Right renal cortex interstitium (tissue), 3 donors: ENCODE results near the gene USP38. TPM values are rescaled to one million over a fixed set of nuclear protein-coding genes. Genes with fewer than 3 reads are reported as not detected.
A peak's percentile ranks its signal among the peaks of the same experiment; 100 is the strongest.
"Not testable (repeated sequence)": the region's sequence is repeated elsewhere in the genome, so short reads cannot be mapped to it uniquely, and the experiment has no call there.

Experiments used
- DNase-seq, 3 donors: peaks; one replicate each; pipeline ENCODE4 v3.0.0-alpha.2; 2013; ENCODE audit warnings: low read depth in 3 of 3, low spot score in 2 of 3
- polyA plus RNA-seq, 3 donors: library from polyadenylated mRNA; unstranded; fragments of 120-200 nt; gene quantifications; one replicate each; pipeline ENCODE4 v1.2.1, GENCODE V29; 2013; ENCODE audit not compliant: insufficient read length in 3 of 3

Gene USP38
- 10 to 100 TPM; 27.9 to 29.4 (median 27.9) TPM for polyA plus RNA-seq

- peak; percentile 77 to 87 (median 86) for DNase-seq
Measured at GRCh38 chr4:143184503-143185252, at the start of gene USP38. USP38 (plus strand) TSS chr4:143184917; CDS start chr4:143185451, 534 bp downstream.

GRCh38 chr4:143135358-143135757, 49.4 kb upstream of the USP38 start:
- DNase-seq: no peak

GRCh38 chr4:143140696-143141095, 44.0 kb upstream of the USP38 start:
- DNase-seq: no peak

GRCh38 chr4:143148521-143148920, 36.2 kb upstream of the USP38 start:
- DNase-seq: no peak

- no peak for DNase-seq
Measured at GRCh38 chr4:143156853-143157252, 27.9 kb upstream of the USP38 start.

GRCh38 chr4:143163614-143164013, 21.1 kb upstream of the USP38 start:
- no peak for DNase-seq

- not testable (repeated sequence) for DNase-seq
Measured at GRCh38 chr4:143166722-143167121, 18.0 kb upstream of the USP38 start.

- no peak for DNase-seq
Measured at GRCh38 chr4:143178923-143179322, 5.8 kb upstream of the USP38 start.

- no peak for DNase-seq
Measured at GRCh38 chr4:143183513-143184216, 1.1 kb upstream of the USP38 start.

GRCh38 chr4:143184217-143184502, 557 bp upstream of the USP38 start:
- DNase-seq: no peak

- no peak for DNase-seq
Measured at GRCh38 chr4:143185253-143186107, 763 bp downstream of the USP38 start.

- no peak for DNase-seq
Measured at GRCh38 chr4:143186212-143186611, 1.5 kb downstream of the USP38 start.

GRCh38 chr4:143186649-143187048, 1.9 kb downstream of the USP38 start:
- DNase-seq: no peak

GRCh38 chr4:143188136-143189088, 3.7 kb downstream of the USP38 start:
- no peak for DNase-seq

GRCh38 chr4:143189528-143189927, 4.8 kb downstream of the USP38 start:
- DNase-seq: no peak

- DNase-seq: no peak
Measured at GRCh38 chr4:143195581-143195980, 10.9 kb downstream of the USP38 start.

GRCh38 chr4:143196323-143196722, 11.6 kb downstream of the USP38 start:
- DNase-seq: no peak

GRCh38 chr4:143199503-143199902, 14.8 kb downstream of the USP38 start:
- no peak for DNase-seq

GRCh38 chr4:143202824-143203223, 18.1 kb downstream of the USP38 start:
- no peak for DNase-seq

GRCh38 chr4:143203577-143203976, 18.9 kb downstream of the USP38 start:
- no peak for DNase-seq
